Measurements from ENCODE around the gene HTR1D.

- TF ChIP-seq CTCF (conservative IDR thresholded peaks at IDR 0.05) (no peak), EZH2 (IDR thresholded peaks at IDR 0.05; ENCODE audit: low read depth) (no peak)
Observed at GRCh38 chr1:23174426-23175110, 42.7 kb downstream of the HTR1D start.

Measured in PC-9 (cell line).